Renal cortex interstitium (tissue), 15 donors: ENCODE data around the gene CAPG. TPM values are rescaled to one million over a fixed set of nuclear protein-coding genes. Genes with fewer than 3 reads are reported as not detected.

Source experiments
- DNase-seq, 11 donors: peaks; one replicate each; pipeline ENCODE4 v3.0.0-alpha.2; 2013; ENCODE audit warnings: low read depth in 9 of 11, low spot score in 4 of 11; ENCODE audit errors: extremely low read depth in 1 of 11
- long read RNA-seq, 16 experiments: transcript quantifications; one replicate each; lab custom pipeline, GENCODE V29; 2026
- polyA plus RNA-seq, 3 donors: library from polyadenylated mRNA; unstranded; fragments of 120-200 nt; gene quantifications; one replicate each; pipeline ENCODE4 v1.2.1, GENCODE V29; 2013; ENCODE audit not compliant: insufficient read length in 3 of 3

The CAPG gene
- 100 to 1,000 TPM in 1 of 3 donors, 10 to 100 TPM in 2; 90.4 to 107 (median 95.5) TPM for polyA plus RNA-seq
- long read RNA-seq, donor 1, transcript CAPG-204 (10 exons, 1,151 nt), result major isoform, 12 of 21 reads
- long read RNA-seq, donor 1, partial matches to known transcripts, result 5 of 21 reads
- long read RNA-seq, donor 1, other reads (novel, unspliced or antisense), result 0 of 21 reads
- long read RNA-seq, donor 2, transcript CAPG-204 (10 exons, 1,151 nt), result major isoform, 20 of 22 reads
- long read RNA-seq, donor 2, partial matches to known transcripts, result 0 of 22 reads
- long read RNA-seq, donor 2, other reads (novel, unspliced or antisense), result 0 of 22 reads
- long read RNA-seq, donor 3, transcript CAPG-204 (10 exons, 1,151 nt), result major isoform, 34 of 68 reads
- long read RNA-seq, donor 3, transcript CAPG-201 (10 exons, 1,442 nt), result minor isoform, 7 of 68 reads
- long read RNA-seq, donor 3, partial matches to known transcripts, result 23 of 68 reads
- long read RNA-seq, donor 3, other reads (novel, unspliced or antisense), result 0 of 68 reads
- long read RNA-seq, donor 4, transcript CAPG-204 (10 exons, 1,151 nt), result major isoform, 22 of 40 reads
- long read RNA-seq, donor 4, partial matches to known transcripts, result 12 of 40 reads
- long read RNA-seq, donor 4, other reads (novel, unspliced or antisense), result 0 of 40 reads
- long read RNA-seq, donor 5, result 0 reads
- long read RNA-seq, donor 6, transcript CAPG-204 (10 exons, 1,151 nt), result major isoform, 10 of 235 reads
- long read RNA-seq, donor 6, partial matches to known transcripts, result 100 of 235 reads
- long read RNA-seq, donor 6, other reads (novel, unspliced or antisense), result 124 of 235 reads
- long read RNA-seq, donor 7, transcript CAPG-204 (10 exons, 1,151 nt), result major isoform, 23 of 51 reads
- long read RNA-seq, donor 7, partial matches to known transcripts, result 24 of 51 reads
- long read RNA-seq, donor 7, other reads (novel, unspliced or antisense), result 0 of 51 reads
- long read RNA-seq, donor 8, transcript CAPG-212 (3 exons, 486 nt), result minor isoform, 5 of 72 reads
- long read RNA-seq, donor 8, transcript CAPG-204 (10 exons, 1,151 nt), result major isoform, 54 of 72 reads
- long read RNA-seq, donor 8, partial matches to known transcripts, result 10 of 72 reads
- long read RNA-seq, donor 8, other reads (novel, unspliced or antisense), result 0 of 72 reads
- long read RNA-seq, donor 9, transcript CAPG-204 (10 exons, 1,151 nt), result major isoform, 17 of 32 reads
- long read RNA-seq, donor 9, partial matches to known transcripts, result 13 of 32 reads
- long read RNA-seq, donor 9, other reads (novel, unspliced or antisense), result 0 of 32 reads
- long read RNA-seq, donor 10, transcript CAPG-204 (10 exons, 1,151 nt), result major isoform, 28 of 45 reads
- long read RNA-seq, donor 10, partial matches to known transcripts, result 15 of 45 reads
- long read RNA-seq, donor 10, other reads (novel, unspliced or antisense), result 0 of 45 reads
- long read RNA-seq, donor 11, transcript CAPG-204 (10 exons, 1,151 nt), result major isoform, 24 of 28 reads
- long read RNA-seq, donor 11, partial matches to known transcripts, result 0 of 28 reads
- long read RNA-seq, donor 11, other reads (novel, unspliced or antisense), result 0 of 28 reads
- long read RNA-seq, donor 12, transcript CAPG-204 (10 exons, 1,151 nt), result major isoform, 11 of 17 reads
- long read RNA-seq, donor 12, partial matches to known transcripts, result 5 of 17 reads
- long read RNA-seq, donor 12, other reads (novel, unspliced or antisense), result 0 of 17 reads
- long read RNA-seq, donor 13, transcript CAPG-204 (10 exons, 1,151 nt), result major isoform, 45 of 73 reads
- long read RNA-seq, donor 13, transcript CAPG-212 (3 exons, 486 nt), result minor isoform, 8 of 73 reads
- long read RNA-seq, donor 13, partial matches to known transcripts, result 17 of 73 reads
- long read RNA-seq, donor 13, other reads (novel, unspliced or antisense), result 0 of 73 reads
- long read RNA-seq, donor 14, transcript CAPG-204 (10 exons, 1,151 nt), result major isoform, 21 of 29 reads
- long read RNA-seq, donor 14, transcript CAPG-212 (3 exons, 486 nt), result minor isoform, 5 of 29 reads
- long read RNA-seq, donor 14, partial matches to known transcripts, result 0 of 29 reads
- long read RNA-seq, donor 14, other reads (novel, unspliced or antisense), result 0 of 29 reads
- long read RNA-seq, donor 15, transcript CAPG-204 (10 exons, 1,151 nt), result major isoform, 6 of 9 reads
- long read RNA-seq, donor 15, partial matches to known transcripts, result 0 of 9 reads
- long read RNA-seq, donor 15, other reads (novel, unspliced or antisense), result 0 of 9 reads
- long read RNA-seq, donor 16, transcript CAPG-204 (10 exons, 1,151 nt), result major isoform, 89 of 148 reads
- long read RNA-seq, donor 16, transcript CAPG-201 (10 exons, 1,442 nt), result minor isoform, 9 of 148 reads
- long read RNA-seq, donor 16, partial matches to known transcripts, result 41 of 148 reads
- long read RNA-seq, donor 16, other reads (novel, unspliced or antisense), result 5 of 148 reads

DNA sequence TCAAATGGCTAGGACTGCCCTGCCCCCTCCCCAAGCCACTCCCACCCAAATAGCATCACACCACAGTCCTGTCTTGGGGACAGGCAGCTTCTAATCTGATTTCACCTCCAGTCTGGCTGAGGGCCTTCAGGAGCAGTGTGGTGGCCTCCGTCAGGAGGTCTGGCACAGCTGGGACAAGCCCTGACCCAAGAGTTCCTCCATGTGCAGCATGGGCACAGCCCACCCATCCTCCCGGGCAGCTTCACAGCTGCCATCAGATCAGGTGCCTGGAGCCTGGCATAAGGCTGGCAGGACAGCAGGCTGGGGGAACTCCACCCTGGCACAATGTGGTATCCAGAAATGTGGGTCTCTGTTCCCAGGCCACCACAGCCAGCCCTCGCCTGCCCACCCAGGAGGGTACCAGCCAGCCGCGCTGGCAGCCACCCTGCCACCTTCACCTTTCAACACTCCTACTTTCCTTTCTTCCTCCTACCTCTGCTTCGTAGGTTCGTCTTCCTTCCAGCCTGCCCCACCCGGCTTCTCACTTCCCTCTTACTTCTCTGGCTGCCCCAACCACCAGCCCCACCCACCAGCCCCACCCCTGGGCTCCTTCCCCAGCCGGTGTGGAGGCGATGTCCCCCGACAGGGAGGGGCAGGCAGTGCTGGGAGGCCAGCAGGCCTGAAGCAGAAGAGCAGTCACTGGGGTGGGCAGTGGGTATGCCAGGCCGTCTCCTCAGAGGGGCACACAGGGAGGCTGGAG is at the start of gene CAPG:
Gene CAPG (minus strand): TSS at position 522 of the 739 bp plus-strand sequence. CDS start 8,221 bp downstream, outside the sequence.
- no peak for DNase-seq

- no peak for DNase-seq
These were observed 49.6 kb upstream of the CAPG start for GRCh38 chr2:85459771-85460170.

GRCh38 chr2:85458601-85459563 is 48.7 kb upstream of the CAPG start:
- DNase-seq, result no peak

DNA sequence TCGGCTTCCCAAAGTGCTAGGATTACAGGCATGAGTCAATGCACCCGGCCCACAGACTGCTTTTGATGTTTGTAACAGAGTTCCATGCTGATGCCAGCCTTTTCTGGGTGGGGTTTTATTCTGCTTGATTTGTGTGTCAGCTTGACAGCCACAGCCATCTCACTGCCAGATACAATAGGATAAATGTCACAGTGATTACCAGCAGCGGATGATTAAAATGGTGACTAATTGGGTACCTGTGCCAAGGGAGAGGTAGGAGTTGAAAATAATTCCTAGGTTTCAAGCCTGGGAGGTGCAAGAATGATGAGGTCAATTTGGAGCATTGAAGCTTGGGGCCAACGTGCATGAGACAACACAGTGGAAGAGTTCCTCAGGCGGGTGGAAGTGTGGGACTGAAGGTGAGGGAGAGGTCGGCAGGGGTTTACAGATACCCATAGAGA is 47.7 kb upstream of the CAPG start:
- DNase-seq, result no peak

DNA sequence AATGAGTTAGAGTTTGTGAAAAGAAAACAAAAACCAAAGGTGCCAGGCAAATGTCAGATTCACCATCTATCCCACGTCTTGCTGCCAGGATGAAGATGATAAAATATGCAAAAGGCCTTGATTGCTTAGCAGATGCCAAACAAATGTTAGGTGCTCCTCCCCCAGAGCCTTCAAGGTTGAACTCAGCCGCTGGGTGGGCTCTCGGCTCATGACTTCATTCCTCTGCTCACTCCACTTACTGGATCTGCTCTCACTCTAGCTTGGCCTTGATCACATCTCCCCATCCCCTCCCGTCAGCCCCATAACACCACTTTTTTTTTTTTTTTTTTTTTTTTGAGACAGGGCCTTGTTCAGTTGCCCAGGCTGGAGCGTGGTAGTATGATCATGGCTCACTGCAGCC is 46.9 kb upstream of the CAPG start:
- no peak for DNase-seq

DNA sequence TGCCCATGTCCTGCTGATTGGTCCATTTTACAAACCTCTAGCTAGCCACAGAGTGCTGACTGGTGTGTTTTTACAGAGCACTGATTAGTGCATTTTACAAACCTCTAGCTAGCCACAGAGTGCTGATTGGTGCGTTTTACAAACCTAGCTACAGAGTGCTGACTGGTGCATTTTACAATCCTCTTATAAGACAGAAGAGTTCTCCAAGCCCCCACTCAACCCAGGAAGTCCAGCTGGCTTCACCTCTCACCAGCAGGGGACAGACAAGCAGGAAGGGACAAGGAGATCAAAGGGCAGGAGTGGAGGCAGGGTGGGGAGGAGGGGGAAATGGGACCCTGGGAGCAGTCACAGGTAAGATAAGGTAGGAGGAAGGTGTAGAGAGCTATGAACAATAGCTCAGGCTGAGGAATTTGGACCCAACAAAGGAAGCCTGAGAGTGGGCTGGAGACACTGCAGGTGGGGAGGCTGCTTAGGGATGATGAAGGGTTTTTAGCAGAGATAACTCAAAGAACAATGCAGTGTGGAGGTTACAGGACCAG is 45.5 kb upstream of the CAPG start:
- DNase-seq, result no peak

GRCh38 chr2:85453571-85453970 is 43.4 kb upstream of the CAPG start:
- DNase-seq, result no peak

DNA sequence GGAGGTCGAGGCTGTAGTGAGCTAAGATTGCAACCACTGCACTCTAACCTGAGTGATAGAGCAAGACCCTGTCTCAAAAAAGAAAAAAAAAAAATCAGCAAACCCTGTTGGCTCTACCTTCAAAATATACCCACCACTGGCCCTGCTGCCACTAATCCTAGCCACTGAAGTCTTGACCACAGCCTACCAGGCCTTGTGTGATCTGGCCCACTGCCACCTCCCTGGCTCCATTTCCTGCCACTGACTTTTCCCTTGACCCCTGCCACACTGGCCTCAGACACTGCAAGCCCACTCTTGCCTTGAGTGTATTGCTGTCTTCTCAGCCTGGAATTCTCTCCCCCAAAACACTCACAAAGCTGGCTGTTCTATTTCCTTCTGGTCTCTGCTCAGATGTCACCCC is 42.1 kb upstream of the CAPG start:
- DNase-seq, result no peak

- DNase-seq, result no peak
These were observed 39.0 kb upstream of the CAPG start for GRCh38 chr2:85449214-85449588.

DNA sequence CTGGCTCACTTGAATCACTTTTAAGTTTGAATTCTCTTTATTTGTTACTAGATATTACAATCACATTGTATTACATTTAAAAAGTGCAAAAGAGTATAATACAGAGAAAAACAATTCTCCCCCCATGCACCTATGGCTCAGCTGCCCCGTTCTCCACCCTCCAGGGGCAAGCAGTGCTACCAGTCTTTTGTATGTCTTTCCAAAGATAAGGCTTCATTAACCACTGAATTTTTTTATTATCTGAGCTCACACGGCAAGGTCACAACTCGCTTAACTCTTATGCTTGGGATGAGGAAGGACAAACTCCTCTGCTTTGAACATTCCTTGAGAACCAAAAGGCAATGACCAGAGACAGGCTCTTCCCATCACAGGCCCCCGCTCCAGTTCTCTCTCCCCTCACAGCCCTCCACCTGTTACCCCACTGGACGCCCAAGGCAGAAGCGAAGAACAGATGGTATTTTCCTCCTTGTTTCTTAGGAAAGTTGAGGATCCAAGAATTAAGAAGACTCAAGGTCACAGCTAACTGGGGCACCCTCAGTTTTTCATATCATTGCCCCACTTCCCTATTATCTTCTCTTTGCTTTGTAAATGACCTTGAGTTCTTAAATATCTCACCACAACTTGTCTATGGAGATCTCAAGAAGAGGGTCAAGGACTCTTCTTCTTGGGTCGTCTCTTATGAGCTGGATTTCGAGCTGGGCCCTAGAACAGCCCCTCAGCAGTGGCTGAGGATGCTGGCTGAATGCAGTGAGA is 38.5 kb upstream of the CAPG start:
- DNase-seq, result no peak

DNA sequence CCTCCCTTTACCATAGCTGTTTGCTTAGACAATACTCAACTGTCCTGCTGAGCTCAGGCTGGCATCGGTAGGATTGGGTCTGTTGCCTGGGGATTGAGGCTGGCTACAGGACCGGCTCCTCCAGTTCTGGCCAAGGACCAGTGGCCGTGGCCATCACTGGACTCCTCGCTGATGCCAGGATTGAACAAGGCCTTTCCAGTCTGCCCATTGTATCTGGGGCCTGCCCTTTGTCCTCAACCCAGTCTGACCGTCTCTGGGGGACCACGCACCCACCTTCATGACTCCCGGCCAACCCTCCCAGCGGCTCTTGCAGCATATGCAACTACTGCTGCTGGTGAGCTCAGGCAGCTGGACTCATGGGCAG is 37.0 kb upstream of the CAPG start:
- DNase-seq, result no peak

DNA sequence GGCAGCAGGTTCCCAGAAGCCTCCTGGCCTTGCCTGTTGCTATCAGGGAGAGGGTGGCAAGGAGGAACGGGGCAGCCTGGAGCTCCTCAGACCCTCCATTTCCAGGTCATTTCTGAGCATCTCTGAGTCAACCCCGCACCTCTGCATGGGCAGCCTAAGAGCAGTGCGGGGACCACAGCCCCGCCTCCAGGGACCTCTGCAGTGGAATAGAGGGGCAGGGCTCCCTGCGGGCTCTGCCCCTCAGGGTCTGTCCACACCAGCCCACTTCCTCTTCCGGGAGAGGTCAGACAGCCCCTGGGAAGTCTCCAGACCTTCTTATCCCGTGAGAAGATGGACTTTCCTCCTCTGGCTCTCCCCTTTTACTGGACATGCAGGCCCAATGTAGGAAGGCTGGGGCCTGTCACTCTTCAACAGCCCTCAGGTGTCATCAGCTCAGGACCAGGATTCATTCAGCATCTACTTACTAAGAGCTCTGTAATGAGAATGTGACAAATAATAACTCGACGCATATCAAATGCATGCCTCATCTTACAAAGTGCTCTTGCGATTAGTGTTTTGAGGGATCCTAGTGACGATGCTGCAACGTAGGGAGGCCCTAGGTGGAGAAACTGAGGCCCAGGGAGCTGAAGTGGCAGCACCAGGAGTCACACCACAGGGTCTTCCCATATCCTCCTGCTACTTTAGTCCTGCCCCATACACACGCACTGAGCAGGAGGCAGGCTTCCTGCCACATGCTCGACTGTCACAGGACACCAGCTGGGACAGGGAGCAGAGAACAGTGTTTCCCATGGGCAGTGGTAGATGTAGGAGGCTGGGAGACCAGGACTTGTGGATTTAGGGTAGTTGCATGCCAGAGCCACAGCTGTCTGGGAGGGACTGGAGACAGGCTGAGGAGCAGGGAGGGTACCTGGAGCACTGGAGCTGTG is 36.4 kb upstream of the CAPG start:
- no peak for DNase-seq
